ENCODE measurements around the gene PDIA4.
A peak's percentile ranks its signal among the peaks of the same experiment; 100 is the strongest.
"Not testable (repeated sequence)": the region's sequence is repeated elsewhere in the genome, so short reads cannot be mapped to it uniquely, and the experiment has no call there.

Gene PDIA4

GRCh38 chr7:149031353-149031910 is 3.1 kb upstream of the PDIA4 start:
- DNase-seq, result no peak

- not testable (repeated sequence) for DNase-seq
Observed at GRCh38 chr7:149030439-149030838, 2.1 kb upstream of the PDIA4 start.

- no peak for DNase-seq
Observed at GRCh38 chr7:149027611-149028345, 527 bp downstream of the PDIA4 start.

- DNase-seq, result no peak
Observed at GRCh38 chr7:149027055-149027454, 1.2 kb downstream of the PDIA4 start.

GRCh38 chr7:149023662-149024061 is 4.6 kb downstream of the PDIA4 start:
- no peak for DNase-seq

- DNase-seq, result no peak
Observed at GRCh38 chr7:149022756-149023360, 5.4 kb downstream of the PDIA4 start.

- DNase-seq, result no peak
Observed at GRCh38 chr7:149021725-149022062, 6.6 kb downstream of the PDIA4 start.

GRCh38 chr7:149020483-149020882 is 7.8 kb downstream of the PDIA4 start:
- DNase-seq, result no peak

GRCh38 chr7:149016876-149017275 is 11.4 kb downstream of the PDIA4 start:
- no peak for DNase-seq

- DNase-seq, result no peak
Observed at GRCh38 chr7:149014309-149014708, 14.0 kb downstream of the PDIA4 start.

GRCh38 chr7:149013876-149014275 is 14.4 kb downstream of the PDIA4 start:
- no peak for DNase-seq

- DNase-seq, result not testable (repeated sequence)
Observed at GRCh38 chr7:149012730-149013129, 15.6 kb downstream of the PDIA4 start.

GRCh38 chr7:149011491-149011890 is 16.8 kb downstream of the PDIA4 start:
- no peak for DNase-seq

GRCh38 chr7:149010451-149010850 is 17.9 kb downstream of the PDIA4 start:
- no peak for DNase-seq

- no peak for DNase-seq
Observed at GRCh38 chr7:149009527-149009926, 18.8 kb downstream of the PDIA4 start.

- DNase-seq, result no peak
Observed at GRCh38 chr7:149007611-149008010, 20.7 kb downstream of the PDIA4 start.

GRCh38 chr7:149007146-149007545 is 21.2 kb downstream of the PDIA4 start:
- DNase-seq, result no peak

- DNase-seq, result no peak
Observed at GRCh38 chr7:149006345-149006725, 22.0 kb downstream of the PDIA4 start.

GRCh38 chr7:149005427-149006344 is 22.6 kb downstream of the PDIA4 start:
- DNase-seq, result peak; percentile 81

GRCh38 chr7:149004405-149005370 is 23.6 kb downstream of the PDIA4 start:
- DNase-seq, result no peak

- DNase-seq, result no peak
Observed at GRCh38 chr7:149003560-149004305, 24.6 kb downstream of the PDIA4 start.
